GM12801 (cell line): ENCODE results near the gene ZP2.

ENCODE experiments used
- CTCF ChIP-seq: IDR thresholded peaks from one replicate; pipeline ENCODE4 v1.5.1; 2011; ENCODE audit warnings: control low read depth; ENCODE audit not compliant: insufficient read length; ENCODE audit errors: extremely low read depth

ZP2 gene

GRCh38 chr16:21197112-21197511 lies 14.3 kb downstream of the ZP2 start:
- TF ChIP-seq CTCF, result no peak

- no peak for TF ChIP-seq CTCF
These were observed 16.5 kb downstream of the ZP2 start for GRCh38 chr16:21194771-21195301.

GRCh38 chr16:21192991-21193390 lies 18.4 kb downstream of the ZP2 start:
- TF ChIP-seq CTCF, result no peak

- no peak for TF ChIP-seq CTCF
These were observed 20.8 kb downstream of the ZP2 start for GRCh38 chr16:21190599-21190998.

- no peak for TF ChIP-seq CTCF
These were observed 21.4 kb downstream of the ZP2 start for GRCh38 chr16:21190013-21190412.

DNA sequence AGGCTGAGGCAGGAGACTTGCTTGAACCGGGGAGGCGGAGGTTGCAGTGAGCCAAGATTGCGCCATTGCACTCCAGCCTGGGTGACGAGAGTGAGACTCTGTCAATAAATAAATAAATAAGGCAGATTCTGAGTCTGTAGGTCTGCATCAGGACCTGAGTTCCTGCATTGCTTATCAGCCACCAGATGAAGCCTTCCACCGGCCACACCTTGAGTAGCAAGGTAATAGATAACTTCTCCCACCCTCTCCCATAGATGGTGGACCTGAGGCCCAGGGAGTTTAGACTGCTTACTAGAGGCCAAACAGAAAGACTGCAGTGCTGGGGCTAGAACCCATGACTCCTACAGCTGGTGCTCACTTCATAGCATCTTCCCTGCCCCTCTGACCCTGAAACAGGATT lies 22.1 kb downstream of the ZP2 start:
- no peak for TF ChIP-seq CTCF

GRCh38 chr16:21186326-21186691 lies 25.1 kb downstream of the ZP2 start:
- no peak for TF ChIP-seq CTCF

DNA sequence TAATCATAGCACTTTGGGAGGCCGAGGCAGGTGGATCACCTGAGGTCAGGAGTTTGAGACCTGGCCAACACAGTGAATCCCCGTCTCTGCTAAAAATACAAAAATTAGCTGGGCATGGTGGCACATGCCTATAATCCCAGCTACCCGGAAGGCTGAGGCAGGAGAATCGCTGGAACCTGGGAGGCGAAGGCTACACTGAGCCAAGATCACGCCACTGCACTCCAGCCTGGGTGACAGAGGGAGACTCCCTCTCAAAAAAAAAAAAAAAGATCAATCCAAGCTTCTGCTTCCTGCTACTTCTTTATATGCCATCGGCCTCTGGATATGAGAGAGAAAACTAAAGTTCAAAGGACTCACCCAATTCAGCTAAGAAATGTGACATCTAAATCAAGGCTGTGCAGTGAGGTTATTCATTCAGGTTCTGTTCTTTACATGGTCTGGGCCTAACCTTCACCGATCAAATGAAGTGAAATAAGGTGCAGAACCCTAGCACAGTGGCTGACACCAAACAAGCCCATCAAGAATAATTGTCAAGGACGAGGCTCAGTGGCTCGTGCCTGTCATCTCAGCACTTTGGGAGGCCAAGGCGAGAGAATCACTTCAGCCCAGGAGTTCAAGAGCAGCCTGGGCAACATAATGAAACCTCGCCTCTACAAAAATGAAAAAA lies 25.6 kb downstream of the ZP2 start:
- TF ChIP-seq CTCF, result no peak
